SH-SY5Y (cell line): ENCODE measurements around the gene ATP11B.

Source experiments
- GATA2 ChIP-seq: IDR thresholded peaks from 2 replicates; pipeline ENCODE4 v1.6.1; 2011; ENCODE audit warnings: mild to moderate bottlenecking, low read depth, low read length
- GATA3 ChIP-seq: IDR thresholded peaks from 2 replicates; pipeline ENCODE4 v1.6.1; 2011; ENCODE audit warnings: low read depth, mild to moderate bottlenecking, low read length, moderate library complexity

DNA sequence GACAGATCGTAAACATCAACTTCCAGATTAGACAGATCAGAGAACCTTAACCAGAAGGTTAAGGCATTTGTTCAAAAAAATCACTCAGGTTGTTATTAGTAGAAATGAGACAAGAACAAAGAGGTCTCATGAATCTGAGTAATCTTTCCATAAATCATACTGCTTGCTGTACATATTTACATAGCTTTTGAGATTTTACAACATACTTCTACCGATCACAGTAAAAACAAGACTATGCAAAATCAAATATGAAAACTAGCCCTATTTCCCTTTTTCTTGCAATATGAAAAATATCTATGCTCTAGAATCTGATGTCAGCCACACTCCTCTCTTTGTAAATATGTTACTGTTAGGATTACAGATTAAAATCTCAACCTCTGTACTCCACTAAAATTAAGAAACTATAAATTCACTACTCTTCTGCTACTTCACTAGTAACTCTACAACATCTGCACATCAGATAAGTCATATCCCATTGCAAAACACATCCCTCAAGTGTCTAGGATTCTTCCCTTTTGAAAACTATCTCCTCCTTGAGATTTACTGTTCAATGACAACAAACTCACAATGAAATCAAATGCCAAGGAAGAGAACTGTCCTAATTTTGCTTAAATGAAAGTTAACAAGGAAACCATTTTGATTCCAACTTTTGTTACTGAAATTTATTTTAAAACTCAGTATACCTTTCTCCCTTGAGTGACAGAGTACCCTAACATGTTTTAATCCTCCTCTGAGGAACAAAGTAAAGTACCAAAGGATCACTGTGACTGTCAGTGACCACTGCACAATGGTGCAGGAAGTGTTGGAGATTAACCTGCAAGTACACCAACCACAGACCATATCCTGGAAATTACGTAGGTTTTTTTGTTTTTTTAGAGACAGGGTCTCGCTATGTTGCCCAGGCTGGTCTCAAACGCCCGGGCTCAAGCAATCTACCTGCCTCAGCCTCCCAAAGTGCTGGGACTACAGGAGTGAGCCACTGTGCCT, 174.2 kb downstream of the ATP11B start:
- TF ChIP-seq GATA2 (no peak), GATA3 (no peak)
